HepG2 (cell line): Measurements from ENCODE around the gene PPM1G. TPM values are rescaled to one million over a fixed set of nuclear protein-coding genes. Genes with fewer than 3 reads are reported as not detected.

ENCODE experiments used
- ATAC-seq: fragments of 200-7000 bp; cut with Tn5 transposase; 3 replicates; pipeline ENCODE4 v1.9.1; 2020; ENCODE audit warnings: mild to moderate bottlenecking, moderate library complexity
- BruUV-seq: library from RNA; stranded (reverse); fragments of 400-500 nt; replicated peaks from 2 replicates; lab custom pipeline; 2021; lab: Mats Ljungman, UMichigan
- CTCF ChIA-PET: fragments of 300-600 bp; formaldehyde crosslinking; extraction: SDS; loops from one replicate; lab custom pipeline; 2021; ENCODE audit warnings: low total read pairs, inconsistent platforms, low intra/inter-chr PET ratio; lab: Yijun Ruan, JAX
- POLR2A ChIA-PET: fragments of 350-600 bp; sonication (Branson Sonifier 250); formaldehyde crosslinking; loops from one replicate; lab custom pipeline; 2020; ENCODE audit warnings: antibody characterized with exemption, inconsistent platforms; lab: Yijun Ruan, JAX
- DNase-seq: peaks from one replicate; pipeline ENCODE4 v3.0.0-alpha.2; 2015; ENCODE audit warnings: low spot score
- FAIRE-seq: peaks from 3 replicates; lab custom pipeline; 2011; peaks lifted over from hg19 to GRCh38; lab: Jason Lieb, UNC
- H2AFZ ChIP-seq: one replicate; pipeline ENCODE4 v1.6.1; 2011; ENCODE audit warnings: low read length, inconsistent platforms
- H3K27ac ChIP-seq: fragments of 300-600 bp; 3 replicates; pipeline ENCODE4 v1.8.0; 2011; ENCODE audit warnings: mixed run types, mild to moderate bottlenecking, mixed read lengths, low read length, inconsistent platforms; ENCODE audit not compliant: insufficient read depth; ENCODE audit errors: extremely low read length
- H3K27me3 ChIP-seq, 2 experiments: fragments of 200-600 bp in 1 of 2; 2 replicates in 1 of 2; 3 replicates in 1 of 2; pipeline versions ENCODE4 v1.6.0 to v1.8.0; 2011; ENCODE audit warnings: low read length in 2 of 2, mild to moderate bottlenecking in 2 of 2, moderate library complexity in 2 of 2, inconsistent platforms in 1 of 2; ENCODE audit not compliant: insufficient read depth in 2 of 2, control insufficient read depth in 1 of 2
- H3K36me3 ChIP-seq, 2 experiments: fragments of 200-600 bp in 1 of 2; replicated peaks in 1 of 2; 2 replicates in 1 of 2; 3 replicates in 1 of 2; pipeline versions ENCODE4 v1.5.1 to v1.8.0; 2011; ENCODE audit warnings: low read length in 2 of 2, inconsistent platforms in 1 of 2; ENCODE audit not compliant: insufficient read depth in 2 of 2, control insufficient read depth in 1 of 2
- H3K4me1 ChIP-seq: 2 replicates; pipeline ENCODE4 v1.5.1; 2012; ENCODE audit warnings: low read length, inconsistent platforms; ENCODE audit not compliant: insufficient read depth
- H3K4me2 ChIP-seq: 2 replicates; pipeline ENCODE4 v1.6.0; 2011; ENCODE audit warnings: low read depth, low read length, inconsistent platforms
- H3K4me3 ChIP-seq, 3 experiments: fragments of 200-600 bp in 1 of 3; sonication (generic), shearing (Covaris generic) in 1 of 3; replicated peaks in 1 of 3; 2 replicates each; pipeline ENCODE4 v1.5.1; 2011 to 2016; ENCODE audit warnings: low read length in 3 of 3, inconsistent platforms in 2 of 3, low read depth in 2 of 3, mild to moderate bottlenecking in 2 of 3, control low read depth in 1 of 3, mixed read lengths in 1 of 3; ENCODE audit not compliant: insufficient read depth in 1 of 3
- H3K79me2 ChIP-seq: one replicate; pipeline ENCODE4 v1.6.1; 2011; ENCODE audit warnings: low read length, inconsistent platforms; ENCODE audit not compliant: insufficient read depth
- H3K9ac ChIP-seq: 2 replicates; pipeline ENCODE4 v1.6.0; 2011; ENCODE audit warnings: mild to moderate bottlenecking, low read depth, low read length, inconsistent platforms; ENCODE audit not compliant: insufficient read depth
- H3K9me3 ChIP-seq: 2 replicates; pipeline ENCODE4 v1.5.1; 2012; ENCODE audit warnings: mild to moderate bottlenecking, low read length
- H4K20me1 ChIP-seq: 2 replicates; pipeline ENCODE4 v1.6.0; 2011; ENCODE audit warnings: inconsistent platforms, mild to moderate bottlenecking, low read length, moderate library complexity; ENCODE audit not compliant: insufficient read depth
- CHD4 ChIP-seq: fragments of 200-600 bp; sonication (generic); IDR thresholded peaks from 2 replicates; pipeline ENCODE4 v1.7.0; 2017; ENCODE audit warnings: mild to moderate bottlenecking, low read length, borderline replicate concordance
- FOXP1 ChIP-seq, 2 experiments: fragments of 450-650 bp in 1 of 2; IDR thresholded peaks; 2 replicates each; pipeline ENCODE4 v1.6.1; 2017 to 2018; ENCODE audit warnings: antibody characterized with exemption in 1 of 2
- NR2F2 ChIP-seq: IDR thresholded peaks from 2 replicates; pipeline ENCODE4 v1.6.1; 2012; ENCODE audit warnings: low read depth, inconsistent platforms, borderline replicate concordance
- ZNF781 ChIP-seq: sonication (generic); formaldehyde crosslinking; IDR thresholded peaks from 2 replicates; pipeline ENCODE4 v1.5.1; 2020; ENCODE audit warnings: borderline replicate concordance, mild to moderate bottlenecking, missing genetic modification reagents; ENCODE audit errors: not compliant biosample characterization
- ZNF879 ChIP-seq: sonication (generic); formaldehyde crosslinking; IDR thresholded peaks from 2 replicates; pipeline ENCODE4 v1.8.1; 2023; ENCODE audit warnings: missing genetic modification reagents
- WGBS: methylation state at CpG from one replicate; pipeline ENCODE4 v1.1.6; 2017; ENCODE audit warnings: low lambda C conversion rate; 5-methylcytosine and 5-hydroxymethylcytosine counted together
- in situ Hi-C: cut with HindIII; loops from 2 replicates; pipeline ENCODE4 v1.10.0; 2017; ENCODE audit warnings: low pct_unique_long_range_greater_than_20kb; ENCODE audit not compliant: extremely low pct_ligation_motif_present
- intact Hi-C: fragments of 100-400 bp; cut with micrococcal nuclease; formaldehyde crosslinking; loops from one replicate; pipeline ENCODE4 v1.10.0; 2022; ENCODE audit not compliant: unreplicated experiment
- polyA plus RNA-seq, 8 experiments: library from polyadenylated mRNA; depleted of rRNA in 3 of 8; stranded (reverse) in 7 of 8; unstranded in 1 of 8; fragments of >200 nt; fragmentation: Illumina TruSeq in 4 of 8; extraction: Trizol in 4 of 8; gene quantifications; 2 replicates each; pipeline versions ENCODE4 v1.2.1 to v1.2.3, GENCODE V29; 2011 to 2016; ENCODE audit warnings: low read depth in 4 of 8, missing spikeins in 1 of 8, mixed read lengths in 1 of 8; ENCODE audit not compliant: insufficient read depth in 1 of 8
- total RNA-seq, 5 experiments: library from RNA; depleted of rRNA; stranded (reverse); fragments of >200 nt; fragmentation: Illumina TruSeq; extraction: Trizol; gene quantifications; 2 replicates each; pipeline ENCODE4 v1.2.3, GENCODE V29; 2016; ENCODE audit warnings: low read depth in 1 of 5
- TF ChIP-seq, protein P1 (sequence below): sonication (generic); formaldehyde crosslinking; IDR thresholded peaks from 2 replicates; pipeline ENCODE4 v1.4.0; 2020; ENCODE audit warnings: missing genetic modification reagents, borderline replicate concordance
- TF ChIP-seq, protein P2 (sequence below): sonication (generic); formaldehyde crosslinking; IDR thresholded peaks from 2 replicates; pipeline ENCODE4 v1.8.1; 2022; ENCODE audit warnings: mild to moderate bottlenecking, missing genetic modification reagents

The PPM1G gene
- total and polyA plus RNA-seq, 2 of the 13 experiments (the other 11 are each of a cell fraction or from before 2014, with no cell fraction given) = 58.2 to 213 TPM

DNA sequence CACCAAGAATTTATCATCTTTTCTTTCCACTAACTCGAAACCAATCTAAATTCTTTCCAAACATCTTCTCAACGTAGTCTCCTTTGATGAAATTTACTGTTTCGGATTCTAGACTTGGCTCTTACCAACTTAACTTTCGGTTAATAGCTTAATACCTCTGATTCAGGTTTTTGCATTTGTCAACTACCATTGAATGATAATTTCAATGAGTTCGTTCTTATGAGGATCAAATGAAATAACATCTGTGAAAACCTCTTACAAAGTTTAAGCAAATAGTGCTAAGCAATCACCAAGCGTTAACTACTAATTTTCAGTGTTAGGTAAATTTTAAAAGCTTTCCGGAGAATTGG lies 18.4 kb upstream of the PPM1G start:
- Histone ChIP-seq H3K4me1 (peaks cover 58% of the 10 kb centered on the region), H3K36me3 (0 out of 5 replicates have a peak, but pooled peaks cover 0 to 2% of the 10 kb centered on the region in 2 experiments), H3K79me2 (peaks cover 35% of the 10 kb centered on the region), H3K9ac (peak overlapping the region; percentile 100), H4K20me1 (peaks cover 29% of the 10 kb centered on the region), H3K4me3 (peak overlapping the region; percentile 85 to 100 (median 100)), H3K27me3 (no peaks in the 10 kb centered on the region; a peak in 1 of 5 replicates), H3K4me2 (peak overlapping the region; percentile 86), H3K9me3 (no peaks in the 10 kb centered on the region), H3K27ac (peak overlapping the region; percentile 99), H2AFZ (peak overlapping the region; percentile 4)
- in situ Hi-C loops (no loop called here), intact Hi-C loops (loop anchor here (1.0 kb wide), 1 partner anchor 19 kb away; the partner anchor contains the start of gene PPM1G)
- CTCF ChIA-PET = no interaction called here
- TSS peak; percentile 95 for BruUV-seq
- WGBS = 4% methylated on average over 7 of the region's 7 CpGs
- TF ChIP-seq FOXP1 (IDR thresholded peaks at IDR 0.05) (no peak), FOXP1 (CRISPR knock-in tag; IDR thresholded peaks at IDR 0.05) (0 out of 2 replicates have a peak, but pooled peaks have one; percentile 8), NR2F2 (0 out of 2 replicates have a peak, but pooled peaks have one; percentile 11), ZNF781 (CRISPR knock-in tag) (no peak), CHD4 (0 out of 2 replicates have a peak, but pooled peaks have one; percentile 67), ZNF879 (CRISPR knock-in tag) (0 out of 2 replicates have a peak, but pooled peaks have one; percentile 17)
- TF ChIP-seq, protein P1, sequence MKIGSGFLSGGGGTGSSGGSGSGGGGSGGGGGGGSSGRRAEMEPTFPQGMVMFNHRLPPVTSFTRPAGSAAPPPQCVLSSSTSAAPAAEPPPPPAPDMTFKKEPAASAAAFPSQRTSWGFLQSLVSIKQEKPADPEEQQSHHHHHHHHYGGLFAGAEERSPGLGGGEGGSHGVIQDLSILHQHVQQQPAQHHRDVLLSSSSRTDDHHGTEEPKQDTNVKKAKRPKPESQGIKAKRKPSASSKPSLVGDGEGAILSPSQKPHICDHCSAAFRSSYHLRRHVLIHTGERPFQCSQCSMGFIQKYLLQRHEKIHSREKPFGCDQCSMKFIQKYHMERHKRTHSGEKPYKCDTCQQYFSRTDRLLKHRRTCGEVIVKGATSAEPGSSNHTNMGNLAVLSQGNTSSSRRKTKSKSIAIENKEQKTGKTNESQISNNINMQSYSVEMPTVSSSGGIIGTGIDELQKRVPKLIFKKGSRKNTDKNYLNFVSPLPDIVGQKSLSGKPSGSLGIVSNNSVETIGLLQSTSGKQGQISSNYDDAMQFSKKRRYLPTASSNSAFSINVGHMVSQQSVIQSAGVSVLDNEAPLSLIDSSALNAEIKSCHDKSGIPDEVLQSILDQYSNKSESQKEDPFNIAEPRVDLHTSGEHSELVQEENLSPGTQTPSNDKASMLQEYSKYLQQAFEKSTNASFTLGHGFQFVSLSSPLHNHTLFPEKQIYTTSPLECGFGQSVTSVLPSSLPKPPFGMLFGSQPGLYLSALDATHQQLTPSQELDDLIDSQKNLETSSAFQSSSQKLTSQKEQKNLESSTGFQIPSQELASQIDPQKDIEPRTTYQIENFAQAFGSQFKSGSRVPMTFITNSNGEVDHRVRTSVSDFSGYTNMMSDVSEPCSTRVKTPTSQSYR (CRISPR knock-in tag) = peak; percentile 9; the same call in 1 of the 2 replicates
- TF ChIP-seq, protein P2, sequence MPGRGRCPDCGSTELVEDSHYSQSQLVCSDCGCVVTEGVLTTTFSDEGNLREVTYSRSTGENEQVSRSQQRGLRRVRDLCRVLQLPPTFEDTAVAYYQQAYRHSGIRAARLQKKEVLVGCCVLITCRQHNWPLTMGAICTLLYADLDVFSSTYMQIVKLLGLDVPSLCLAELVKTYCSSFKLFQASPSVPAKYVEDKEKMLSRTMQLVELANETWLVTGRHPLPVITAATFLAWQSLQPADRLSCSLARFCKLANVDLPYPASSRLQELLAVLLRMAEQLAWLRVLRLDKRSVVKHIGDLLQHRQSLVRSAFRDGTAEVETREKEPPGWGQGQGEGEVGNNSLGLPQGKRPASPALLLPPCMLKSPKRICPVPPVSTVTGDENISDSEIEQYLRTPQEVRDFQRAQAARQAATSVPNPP (CRISPR knock-in tag) = no peak; the same call in 1 of the 2 replicates
- POLR2A ChIA-PET = interaction anchor here (0.8 to 5.3 kb wide), 24 partner anchors 11 to 326 kb away, joined by 3 to 133 read pairs (median 7); partner anchors contain the start of genes ATRAID, CCDC121, EIF2B4 and GPN1
- DNase-seq (no peak), FAIRE-seq (no peak), ATAC-seq (no peak)
